HUES48 (cell line): Measurements from ENCODE around the gene NLGN2.

Experiments used
- H3K27ac ChIP-seq: one replicate; pipeline ENCODE4 v1.7.0; 2013; ENCODE audit warnings: low read depth, low read length, inconsistent platforms
- H3K27me3 ChIP-seq: 2 replicates; pipeline ENCODE4 v1.6.1; 2013; ENCODE audit warnings: mild to moderate bottlenecking, low read length; ENCODE audit not compliant: control insufficient read depth, insufficient read depth
- H3K36me3 ChIP-seq: 2 replicates; pipeline ENCODE4 v1.6.1; 2013; ENCODE audit warnings: low read length; ENCODE audit not compliant: control insufficient read depth, insufficient read depth
- H3K4me1 ChIP-seq: 2 replicates; pipeline ENCODE4 v1.6.1; 2013; ENCODE audit warnings: mild to moderate bottlenecking, low read length; ENCODE audit not compliant: control insufficient read depth, insufficient read depth
- H3K4me3 ChIP-seq: 2 replicates; pipeline ENCODE4 v1.5.1; 2013; ENCODE audit warnings: mild to moderate bottlenecking, low read depth, low read length
- H3K9ac ChIP-seq: 2 replicates; pipeline ENCODE4 v1.6.1; 2013; ENCODE audit warnings: mild to moderate bottlenecking, low read depth, low read length, moderate library complexity
- H3K9me3 ChIP-seq: 2 replicates; pipeline ENCODE4 v1.6.1; 2013; ENCODE audit warnings: low read length; ENCODE audit not compliant: control insufficient read depth, insufficient read depth

NLGN2 gene

GRCh38 chr17:7448461-7448860 lies 40.8 kb downstream of the NLGN2 start:
- no peaks in the 10 kb centered on the region for H3K36me3 ChIP-seq
- H3K27me3 ChIP-seq, result no peaks in the 10 kb centered on the region
- no peak overlapping the region for H3K9ac ChIP-seq
- H3K9me3 ChIP-seq, result no peaks in the 10 kb centered on the region
- no peak overlapping the region for H3K27ac ChIP-seq
- no peak overlapping the region for H3K4me3 ChIP-seq
- peaks cover 8% of the 10 kb centered on the region for H3K4me1 ChIP-seq

GRCh38 chr17:7459961-7460545 lies 52.4 kb downstream of the NLGN2 start:
- no peak overlapping the region for H3K4me3 ChIP-seq
- peaks cover 9% of the 10 kb centered on the region for H3K36me3 ChIP-seq
- no peak overlapping the region for H3K27ac ChIP-seq
- H3K9me3 ChIP-seq, result no peaks in the 10 kb centered on the region
- peaks cover 12% of the 10 kb centered on the region; the same call in 1 of the 2 replicates for H3K4me1 ChIP-seq
- no peak overlapping the region for H3K9ac ChIP-seq
- no peaks in the 10 kb centered on the region for H3K27me3 ChIP-seq

- Histone ChIP-seq H3K9me3 (no peaks in the 10 kb centered on the region), H3K9ac (no peak overlapping the region), H3K27me3 (no peaks in the 10 kb centered on the region), H3K27ac (no peak overlapping the region), H3K4me1 (peaks cover 9% of the 10 kb centered on the region; the same call in 1 of the 2 replicates), H3K4me3 (no peak overlapping the region), H3K36me3 (peaks cover 9% of the 10 kb centered on the region)
These were observed 53.4 kb downstream of the NLGN2 start for GRCh38 chr17:7460850-7461660.

GRCh38 chr17:7462474-7463371 lies 55.1 kb downstream of the NLGN2 start:
- Histone ChIP-seq H3K4me3 (no peak overlapping the region), H3K4me1 (peaks cover 9% of the 10 kb centered on the region; the same call in 1 of the 2 replicates), H3K36me3 (peaks cover 14% of the 10 kb centered on the region), H3K9ac (no peak overlapping the region), H3K27ac (no peak overlapping the region), H3K9me3 (no peaks in the 10 kb centered on the region), H3K27me3 (no peaks in the 10 kb centered on the region)

- no peak overlapping the region for H3K27ac ChIP-seq
- no peaks in the 10 kb centered on the region for H3K9me3 ChIP-seq
- H3K36me3 ChIP-seq, result peaks cover 14% of the 10 kb centered on the region
- H3K4me1 ChIP-seq, result peaks cover 9% of the 10 kb centered on the region; the same call in 1 of the 2 replicates
- H3K4me3 ChIP-seq, result no peak overlapping the region
- H3K27me3 ChIP-seq, result no peaks in the 10 kb centered on the region
- H3K9ac ChIP-seq, result no peak overlapping the region
These were observed 55.8 kb downstream of the NLGN2 start for GRCh38 chr17:7463372-7463846.

- H3K36me3 ChIP-seq, result peaks cover 14% of the 10 kb centered on the region
- H3K4me3 ChIP-seq, result no peak overlapping the region
- H3K4me1 ChIP-seq, result peaks cover 9% of the 10 kb centered on the region; the same call in 1 of the 2 replicates
- no peaks in the 10 kb centered on the region for H3K27me3 ChIP-seq
- no peaks in the 10 kb centered on the region for H3K9me3 ChIP-seq
- no peak overlapping the region for H3K9ac ChIP-seq
- H3K27ac ChIP-seq, result no peak overlapping the region
These were observed 56.4 kb downstream of the NLGN2 start for GRCh38 chr17:7464081-7464480.

- Histone ChIP-seq H3K27ac (no peak overlapping the region), H3K9ac (no peak overlapping the region), H3K27me3 (no peaks in the 10 kb centered on the region), H3K4me3 (no peak overlapping the region), H3K36me3 (peaks cover 14% of the 10 kb centered on the region), H3K9me3 (no peaks in the 10 kb centered on the region), H3K4me1 (peaks cover 9% of the 10 kb centered on the region; the same call in 1 of the 2 replicates)
These were observed 58.1 kb downstream of the NLGN2 start for GRCh38 chr17:7465597-7466275.

GRCh38 chr17:7466318-7466638 lies 58.6 kb downstream of the NLGN2 start:
- H3K27ac ChIP-seq, result no peak overlapping the region
- H3K4me3 ChIP-seq, result no peak overlapping the region
- no peak overlapping the region for H3K9ac ChIP-seq
- peaks cover 14% of the 10 kb centered on the region for H3K36me3 ChIP-seq
- H3K9me3 ChIP-seq, result no peaks in the 10 kb centered on the region
- no peaks in the 10 kb centered on the region for H3K27me3 ChIP-seq
- H3K4me1 ChIP-seq, result peaks cover 6% of the 10 kb centered on the region; the same call in 1 of the 2 replicates

- Histone ChIP-seq H3K36me3 (peaks cover 14% of the 10 kb centered on the region), H3K9ac (no peak overlapping the region)
These were observed 59.1 kb downstream of the NLGN2 start for GRCh38 chr17:7466639-7467341.

GRCh38 chr17:7467498-7467897 lies 59.9 kb downstream of the NLGN2 start:
- Histone ChIP-seq H3K27ac (no peak overlapping the region), H3K36me3 (peaks cover 14% of the 10 kb centered on the region), H3K4me1 (no peaks in the 10 kb centered on the region), H3K27me3 (no peaks in the 10 kb centered on the region), H3K9ac (no peak overlapping the region), H3K4me3 (no peak overlapping the region), H3K9me3 (no peaks in the 10 kb centered on the region)

More at GRCh38 chr17:7466639-7467341, 59.1 kb downstream of the NLGN2 start:
- Histone ChIP-seq H3K27ac (no peak overlapping the region), H3K4me1 (0 out of 2 replicates have a peak, but pooled peaks cover under 1% of the 10 kb centered on the region), H3K9me3 (no peaks in the 10 kb centered on the region), H3K4me3 (no peak overlapping the region), H3K27me3 (no peaks in the 10 kb centered on the region)
